HG02852 (cell line): ENCODE results near the gene FAM156A.
"Not testable (repeated sequence)": the region's sequence is repeated elsewhere in the genome, so short reads cannot be mapped to it uniquely, and the experiment has no call there.

Source experiments
- ATAC-seq: cut with Tn5 transposase; IDR thresholded peaks from one replicate; pipeline ENCODE4 v1.9.1; 2021; ENCODE audit warnings: mild to moderate bottlenecking, moderate library complexity; ENCODE audit not compliant: unreplicated experiment

Gene FAM156A, protein sequence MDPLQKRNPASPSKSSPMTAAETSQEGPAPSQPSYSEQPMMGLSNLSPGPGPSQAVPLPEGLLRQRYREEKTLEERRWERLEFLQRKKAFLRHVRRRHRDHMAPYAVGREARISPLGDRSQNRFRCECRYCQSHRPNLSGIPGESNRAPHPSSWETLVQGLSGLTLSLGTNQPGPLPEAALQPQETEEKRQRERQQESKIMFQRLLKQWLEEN

GRCh38 chrX:52958113-52958959, at the start of gene FAM156A:
Gene FAM156A (minus strand): TSS chrX:52958518. CDS start chrX:52948588, 9,930 bp downstream.
- ATAC-seq, result peak; percentile 82

DNA sequence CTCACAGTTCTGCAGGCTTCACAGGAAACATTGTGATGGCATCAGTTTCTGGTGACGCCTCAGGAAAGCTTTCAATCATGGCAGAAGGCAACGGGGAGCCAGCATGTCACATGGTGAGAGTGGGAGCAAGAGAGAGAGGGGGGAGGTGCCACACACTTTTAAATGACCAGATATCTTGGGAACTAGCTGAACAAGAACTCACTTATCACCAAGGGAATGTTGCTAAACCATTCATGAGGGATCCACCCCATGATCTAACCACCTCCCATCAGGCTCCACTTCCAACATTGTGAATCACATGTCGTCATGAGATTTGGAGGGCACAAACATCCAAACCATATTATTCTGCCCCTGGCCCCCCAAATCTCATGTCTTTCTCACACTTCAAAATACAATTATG, 47.0 kb upstream of the FAM156A start:
- ATAC-seq, result no peak

GRCh38 chrX:53004811-53005210, 46.5 kb upstream of the FAM156A start:
- ATAC-seq, result no peak

DNA sequence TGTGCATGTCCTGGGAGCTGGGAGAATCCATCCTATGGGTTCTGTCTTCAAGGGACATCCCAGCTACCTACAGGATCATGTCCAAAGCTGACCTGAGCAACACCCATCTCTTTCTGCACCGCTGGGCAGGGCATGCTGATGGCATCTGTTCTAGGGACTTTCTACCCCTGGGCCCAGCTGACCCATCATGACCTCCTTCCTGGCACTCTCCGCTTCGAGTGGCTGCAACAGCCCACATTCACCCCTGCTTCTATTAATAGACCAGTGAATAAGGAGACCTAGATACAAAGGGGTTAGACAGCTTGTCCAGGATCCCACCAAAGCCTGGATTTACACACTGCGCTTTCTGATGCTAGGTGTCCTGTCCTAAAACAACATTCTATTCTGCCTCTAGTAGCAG, 45.7 kb upstream of the FAM156A start:
- no peak for ATAC-seq

DNA sequence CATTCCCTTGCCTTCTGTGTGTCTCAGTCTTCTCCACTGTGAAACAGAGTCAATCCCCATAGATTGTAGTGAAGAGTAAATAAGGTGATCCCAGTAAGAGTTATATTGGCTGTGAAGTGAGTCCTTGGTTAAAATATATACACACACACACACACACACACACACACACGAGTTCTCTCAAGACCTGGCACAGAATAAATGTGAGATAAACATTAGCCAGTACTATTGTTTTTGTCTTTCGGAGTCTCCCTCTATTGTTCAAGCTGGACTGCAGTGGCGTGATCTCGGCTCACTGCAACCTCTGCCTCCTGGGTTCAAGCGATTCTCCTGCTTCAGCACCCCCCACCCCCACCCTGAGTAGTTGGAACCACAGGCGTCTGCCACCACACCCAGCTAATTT, 44.8 kb upstream of the FAM156A start:
- no peak for ATAC-seq

DNA sequence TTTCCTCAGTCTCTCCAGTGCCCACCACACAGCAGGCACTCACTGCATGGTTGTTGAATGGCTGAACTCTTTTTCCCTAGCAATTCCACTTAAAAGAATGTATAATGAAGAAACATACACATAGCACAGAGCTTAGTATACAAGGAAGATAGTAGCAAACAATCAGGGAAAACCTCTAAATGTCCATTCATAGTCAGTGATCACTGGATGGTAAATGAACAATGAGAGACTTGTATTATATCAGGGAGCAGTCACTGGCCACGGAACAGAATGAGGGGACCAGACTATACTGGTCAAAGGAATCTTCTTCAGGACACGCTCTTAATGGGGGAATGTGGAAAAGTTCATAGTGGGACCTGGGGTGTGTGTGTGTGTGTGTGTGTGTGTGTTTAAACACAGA, 43.6 kb upstream of the FAM156A start:
- ATAC-seq, result no peak

DNA sequence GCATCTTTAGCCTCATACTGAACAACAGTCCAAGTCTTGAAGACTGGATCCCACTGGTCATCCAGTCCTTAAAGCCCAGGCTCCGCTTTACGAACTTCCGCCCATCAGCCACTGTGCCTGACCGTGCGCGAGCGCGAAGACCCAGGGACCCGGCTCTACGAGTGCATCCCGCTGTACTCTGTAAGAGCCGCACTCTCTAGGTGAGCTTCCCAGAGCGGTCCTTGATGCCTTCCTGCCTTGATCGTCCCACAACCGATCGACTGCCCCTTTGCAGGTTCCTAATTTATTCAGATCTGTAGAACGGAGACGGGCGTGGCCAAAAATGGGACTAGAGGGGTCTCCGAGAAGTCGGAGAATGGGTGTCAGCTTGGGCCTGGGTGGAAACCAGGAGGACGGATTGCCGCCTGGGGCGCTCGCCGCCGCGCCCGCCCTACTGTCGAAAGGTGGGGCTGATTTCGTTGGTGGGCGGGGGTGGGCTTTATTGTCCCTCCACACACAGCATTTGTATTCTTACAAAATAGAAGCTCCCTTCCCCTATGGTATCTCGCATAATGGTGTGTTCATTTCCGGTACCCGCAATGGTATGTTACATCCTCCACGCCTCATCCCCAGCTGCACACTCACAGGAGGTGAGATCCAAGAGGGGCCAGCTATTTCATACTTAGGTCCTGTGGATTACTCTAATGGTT, 42.3 kb upstream of the FAM156A start:
- ATAC-seq, result no peak

DNA sequence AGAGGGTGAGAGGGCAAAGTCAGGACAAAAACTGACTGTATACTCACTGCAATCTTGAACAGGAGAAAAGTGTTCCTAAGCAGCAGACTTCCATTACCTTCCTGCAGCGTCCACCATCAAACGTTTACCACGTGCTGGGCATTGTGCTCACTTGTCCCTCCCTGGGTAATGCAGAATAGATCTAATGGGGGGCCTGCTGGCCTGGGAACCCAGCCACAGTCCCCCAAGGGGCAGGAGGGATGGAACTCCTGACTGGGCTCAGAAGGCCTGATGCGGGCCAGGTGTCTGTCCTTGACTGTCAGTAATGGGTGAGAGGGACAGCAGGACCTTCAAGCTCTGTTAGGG, 37.6 kb upstream of the FAM156A start:
- ATAC-seq, result no peak

DNA sequence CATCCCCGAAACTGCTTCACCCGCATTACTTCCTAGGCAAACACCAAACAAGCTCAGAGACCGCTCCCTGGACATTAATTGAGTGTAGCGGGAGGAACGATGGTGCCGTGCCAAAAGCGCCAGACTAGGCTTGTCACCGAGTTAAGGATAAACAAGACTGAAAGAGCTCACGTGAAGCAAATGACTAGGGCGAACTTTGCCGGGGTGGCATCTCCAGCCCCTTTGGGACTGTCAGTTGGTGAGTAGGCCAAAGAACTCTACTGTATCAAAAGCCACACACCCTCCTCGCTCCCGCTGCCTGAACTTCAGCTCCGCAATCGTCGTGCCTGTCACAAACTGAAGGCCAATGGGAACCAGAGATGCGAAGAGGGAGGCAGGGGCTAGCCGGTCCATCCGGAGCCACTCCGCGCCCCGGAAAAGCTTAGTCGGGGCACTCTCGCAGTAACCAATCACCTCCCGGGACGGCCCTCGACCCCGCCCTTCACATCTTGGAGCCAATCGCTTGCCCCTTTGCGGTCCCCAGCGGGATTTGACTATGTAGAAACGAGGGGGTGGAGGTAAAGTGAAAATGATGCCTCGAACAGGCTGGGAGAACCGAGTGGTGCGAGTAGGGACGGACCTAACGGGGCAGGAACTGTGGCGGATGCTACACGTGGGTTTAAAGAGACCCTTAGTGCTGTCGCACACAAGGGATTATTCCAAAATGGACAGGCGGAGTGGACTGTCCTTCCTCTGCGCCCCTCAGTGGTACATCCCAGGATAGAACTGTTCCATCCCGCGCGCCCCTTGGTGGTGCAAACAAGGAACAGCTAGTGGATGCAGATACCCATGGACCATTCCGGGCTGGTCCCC, 37.0 kb upstream of the FAM156A start:
- peak; percentile 96 for ATAC-seq

- no peak for ATAC-seq
Measured at GRCh38 chrX:52990848-52991247, 32.5 kb upstream of the FAM156A start.

DNA sequence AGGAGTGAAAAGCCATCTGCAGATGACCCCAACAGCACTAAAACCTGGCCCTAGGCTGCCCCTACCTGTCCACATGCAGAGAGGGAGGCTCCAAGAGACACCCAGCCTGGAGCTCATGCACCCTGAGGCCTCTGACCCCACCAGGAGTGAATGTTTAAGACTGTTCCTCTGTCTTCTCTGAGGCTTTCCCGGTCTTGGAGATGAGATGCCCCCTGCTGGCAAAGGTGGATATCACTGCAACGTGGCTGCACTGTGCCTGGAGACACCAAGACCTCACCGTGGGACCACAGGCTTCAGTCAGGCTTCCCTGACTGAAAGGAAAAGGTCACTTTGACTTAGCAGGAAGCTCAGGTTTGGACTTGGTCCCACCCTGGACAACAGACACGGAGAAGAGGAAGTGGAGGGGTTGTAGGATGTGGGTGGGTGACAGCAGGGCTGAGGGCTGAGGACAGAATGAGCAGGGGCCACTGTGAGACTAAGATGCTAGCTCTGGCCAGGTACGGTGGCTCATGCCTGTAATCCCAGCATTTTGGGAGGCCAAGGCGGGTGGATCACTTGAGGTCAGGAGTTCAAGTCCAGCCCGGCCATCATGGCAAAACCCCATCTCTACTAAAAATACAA, 31.8 kb upstream of the FAM156A start:
- peak; percentile 88 for ATAC-seq

DNA sequence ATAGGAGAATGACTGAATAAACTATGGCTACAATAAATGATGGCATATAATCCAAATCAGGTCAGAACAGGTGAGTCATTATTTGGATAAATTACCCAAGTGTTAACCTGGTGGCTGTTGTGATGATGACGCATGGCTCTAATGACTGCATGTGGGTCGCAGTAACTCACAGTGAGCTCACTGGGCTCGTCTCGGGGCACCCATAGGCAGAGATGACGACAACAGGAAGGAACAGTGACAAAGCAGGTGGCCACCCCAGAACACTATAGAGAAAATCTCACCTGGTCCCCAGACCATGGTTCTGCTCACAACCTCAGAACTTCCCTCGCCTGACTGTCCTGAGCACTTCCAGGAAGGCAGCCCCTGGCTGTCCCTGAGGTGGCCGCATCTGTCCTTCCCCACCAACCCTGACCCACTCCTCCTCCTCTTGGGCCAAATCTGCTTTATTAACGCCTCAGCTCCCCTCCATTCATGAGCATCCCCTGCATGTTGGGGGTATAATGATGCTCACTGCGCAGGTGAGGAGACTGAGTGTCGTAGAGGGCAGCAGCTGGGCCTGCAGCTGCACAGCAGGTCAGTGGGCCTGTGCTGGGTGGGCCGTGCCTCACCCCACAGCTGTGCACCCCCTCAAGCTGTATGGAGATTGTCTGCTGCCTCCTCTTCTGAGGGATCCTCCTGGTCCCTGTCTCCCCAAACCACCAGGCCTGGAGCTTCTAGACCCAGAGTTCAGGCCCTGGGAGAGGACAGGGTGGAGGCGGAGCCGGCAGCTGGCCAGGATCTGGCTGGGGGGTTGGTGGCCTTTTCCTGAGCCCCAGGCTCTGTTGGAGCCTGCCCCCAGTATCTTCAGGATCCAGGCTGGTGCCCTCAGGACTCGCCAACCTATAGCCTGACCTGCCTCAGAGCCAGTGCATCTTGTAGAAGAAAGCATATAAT, 30.9 kb upstream of the FAM156A start:
- ATAC-seq, result no peak

DNA sequence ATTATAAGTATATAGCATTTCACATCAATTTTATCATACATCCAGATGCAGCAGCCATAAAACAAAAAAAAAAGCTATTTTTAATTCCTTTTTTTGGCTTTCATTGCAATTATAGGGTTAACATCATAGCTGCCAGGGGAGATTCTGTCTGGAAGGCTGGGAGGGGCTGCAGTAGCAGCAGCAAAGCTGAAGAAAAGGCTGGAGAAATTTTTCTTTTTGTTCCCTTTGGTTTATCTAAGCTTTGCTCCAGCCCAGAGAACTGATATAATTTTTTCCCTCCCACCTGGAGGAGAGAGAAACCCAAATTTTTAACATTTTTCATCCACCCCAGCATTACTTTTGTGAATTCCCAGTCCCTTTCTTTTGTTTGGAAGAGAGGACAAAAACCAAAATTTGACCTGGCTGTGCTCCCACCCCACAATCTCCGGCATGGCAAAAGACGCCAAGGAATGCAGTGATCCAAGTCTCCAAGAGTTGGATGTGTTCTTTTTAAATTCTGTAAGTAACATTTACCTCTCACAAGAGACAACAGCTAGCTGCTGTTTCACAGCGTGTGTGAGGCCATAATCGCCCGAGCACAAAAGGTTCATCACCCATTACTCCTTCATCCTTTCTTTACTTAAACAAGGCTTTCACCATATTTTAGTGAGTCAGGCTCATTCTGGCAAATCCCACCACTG, 25.1 kb upstream of the FAM156A start:
- ATAC-seq, result no peak

- ATAC-seq, result no peak
Measured at GRCh38 chrX:52979993-52980392, 21.7 kb upstream of the FAM156A start.

DNA sequence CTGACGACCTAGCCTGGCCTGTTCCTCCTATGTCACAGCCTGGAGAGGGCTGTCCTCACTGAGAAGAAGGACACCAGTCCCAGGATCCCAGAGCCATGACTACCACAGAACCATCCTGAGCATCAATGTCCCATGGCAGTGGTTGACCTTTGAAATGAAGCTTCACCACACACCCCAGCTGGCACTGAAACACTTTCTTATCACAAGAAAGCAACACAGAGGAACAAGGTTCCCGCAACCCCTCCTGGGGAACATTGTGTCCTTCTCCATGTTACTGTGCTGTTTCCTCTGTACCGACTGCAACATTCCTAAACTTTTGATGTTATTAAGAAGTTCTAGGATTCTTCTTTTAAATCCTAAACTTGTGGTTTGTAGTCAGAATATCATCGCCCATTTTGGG, 21.2 kb upstream of the FAM156A start:
- ATAC-seq, result no peak

DNA sequence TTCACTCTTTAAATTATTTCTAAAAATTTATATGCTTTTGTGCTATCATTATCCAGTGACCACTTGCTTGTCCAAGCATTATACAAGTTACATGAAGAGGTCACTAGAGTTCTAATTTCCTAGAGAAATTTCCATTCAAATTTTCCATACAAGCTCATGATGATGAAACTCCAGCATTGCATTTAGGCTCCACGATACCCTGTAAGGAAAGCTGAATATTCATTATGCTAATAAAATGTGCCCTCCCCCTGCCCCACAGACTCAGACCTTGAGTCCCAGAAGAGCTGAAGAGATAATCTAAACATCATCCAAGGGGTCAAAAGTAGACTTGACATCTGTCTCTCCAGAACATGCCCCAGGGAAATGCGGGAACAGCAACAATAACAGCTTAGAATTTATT, 19.6 kb upstream of the FAM156A start:
- no peak for ATAC-seq

GRCh38 chrX:52975576-52975975, 17.3 kb upstream of the FAM156A start:
- ATAC-seq, result not testable (repeated sequence)

DNA sequence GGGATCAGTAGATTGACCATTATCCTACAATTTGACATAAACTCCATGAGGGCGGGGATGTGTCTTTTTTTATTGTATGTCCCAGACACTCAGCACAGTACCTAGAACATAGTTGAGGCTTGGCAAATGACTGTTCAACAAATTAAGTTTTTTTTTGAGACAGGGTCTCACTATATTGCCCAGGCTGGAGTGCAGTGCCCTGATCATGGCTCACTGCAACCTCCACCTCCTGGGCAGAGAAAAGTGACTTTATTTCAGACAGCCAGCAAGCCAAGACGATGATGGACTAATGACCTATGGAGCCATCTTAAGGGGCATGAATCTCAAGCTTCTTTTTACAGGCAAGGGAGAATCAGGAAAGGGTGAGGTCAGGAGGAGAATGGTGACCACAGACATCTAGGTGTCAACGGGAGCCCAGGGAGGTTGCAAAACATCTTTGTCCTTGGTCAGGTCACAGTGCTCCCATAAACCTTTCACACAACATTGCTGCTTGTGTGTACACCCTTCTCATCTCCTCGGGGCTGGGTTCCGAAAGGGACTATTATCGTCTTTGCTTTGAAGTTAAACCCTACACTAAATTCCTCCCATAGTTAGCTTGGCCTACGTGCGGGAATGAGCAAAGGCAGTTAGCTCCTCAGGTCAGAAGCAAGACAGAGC, 16.1 kb upstream of the FAM156A start:
- not testable (repeated sequence) for ATAC-seq
